Urothelium cell line (cell line): ENCODE results near the gene FADD.
A peak's percentile ranks its signal among the peaks of the same experiment; 100 is the strongest.

Experiments used
- DNase-seq: peaks from one replicate; pipeline ENCODE4 v3.0.0; 2011; ENCODE audit warnings: low spot score, mixed read lengths
- FAIRE-seq: peaks from 2 replicates; lab custom pipeline; 2011; peaks lifted over from hg19 to GRCh38; lab: Jason Lieb, UNC

Gene FADD

GRCh38 chr11:70230840-70231710 lies 28.0 kb downstream of the FADD start:
- FAIRE-seq (no peak), DNase-seq (no peak)

GRCh38 chr11:70233034-70233433 lies 29.9 kb downstream of the FADD start:
- DNase-seq (no peak), FAIRE-seq (no peak)

GRCh38 chr11:70233511-70233934 lies 30.4 kb downstream of the FADD start:
- DNase-seq, result peak; percentile 90
- peak; percentile 95 for FAIRE-seq

- DNase-seq (no peak), FAIRE-seq (no peak)
Observed at GRCh38 chr11:70233962-70234361, 30.9 kb downstream of the FADD start.

- FAIRE-seq (peak; percentile 75), DNase-seq (no peak)
Observed at GRCh38 chr11:70240337-70240736, 37.2 kb downstream of the FADD start.

GRCh38 chr11:70241709-70242108 lies 38.6 kb downstream of the FADD start:
- FAIRE-seq (no peak), DNase-seq (no peak)

- peak; percentile 23 for FAIRE-seq
- DNase-seq, result no peak
Observed at GRCh38 chr11:70242885-70243284, 39.8 kb downstream of the FADD start.

- peak; percentile 48 for FAIRE-seq
Observed at GRCh38 chr11:70243912-70244652, 41.0 kb downstream of the FADD start.

GRCh38 chr11:70244698-70245097 lies 41.6 kb downstream of the FADD start:
- peak; percentile 51 for DNase-seq
- peak; percentile 17 for FAIRE-seq

More at GRCh38 chr11:70243912-70244652, 41.0 kb downstream of the FADD start:
- DNase-seq, result peak; percentile 87

- FAIRE-seq (no peak), DNase-seq (no peak)
Observed at GRCh38 chr11:70246196-70246595, 43.1 kb downstream of the FADD start.

- no peak for DNase-seq
- FAIRE-seq, result peak; percentile 65
Observed at GRCh38 chr11:70247042-70247709, 44.1 kb downstream of the FADD start.

- DNase-seq (no peak), FAIRE-seq (no peak)
Observed at GRCh38 chr11:70247710-70248072, 44.6 kb downstream of the FADD start.

GRCh38 chr11:70250876-70251658 lies 48.0 kb downstream of the FADD start:
- FAIRE-seq (no peak), DNase-seq (no peak)

- DNase-seq (peak; percentile 78), FAIRE-seq (no peak)
Observed at GRCh38 chr11:70251659-70252321, 48.7 kb downstream of the FADD start.

- DNase-seq, result no peak
- FAIRE-seq, result no peak
Observed at GRCh38 chr11:70252844-70253243, 49.7 kb downstream of the FADD start.

- FAIRE-seq (no peak), DNase-seq (no peak)
Observed at GRCh38 chr11:70255477-70256116, 52.5 kb downstream of the FADD start.
